ENCODE measurements around the gene GATAD2B.

Gene GATAD2B

DNA sequence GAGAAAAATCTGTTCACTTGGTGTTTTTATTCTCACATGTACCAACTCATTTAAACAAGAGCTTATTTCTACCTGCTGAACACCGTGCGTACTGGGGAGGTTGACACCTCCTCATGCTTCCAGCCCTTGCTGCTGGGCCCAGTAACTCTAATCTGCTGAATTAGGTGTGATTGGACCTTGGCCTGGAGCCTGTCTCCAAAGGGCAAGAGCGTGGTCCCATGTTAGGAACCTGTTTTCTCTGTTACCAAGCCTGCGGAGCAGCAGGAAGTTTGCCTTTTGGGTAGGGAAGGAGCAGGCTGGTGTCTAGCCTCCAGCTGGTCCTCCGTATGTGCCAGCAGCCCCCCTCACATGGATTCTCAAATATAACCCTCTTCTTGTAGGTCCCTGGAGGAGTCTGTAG lies 158.5 kb downstream of the GATAD2B start:
- in situ Hi-C loops (cut with MboI; ENCODE audit: low sequenced_read_pairs), result no loop called here

GRCh38 chr1:153763365-153764225 lies 159.2 kb downstream of the GATAD2B start:
- in situ Hi-C loops (cut with MboI; ENCODE audit: low sequenced_read_pairs), result no loop called here

DNA sequence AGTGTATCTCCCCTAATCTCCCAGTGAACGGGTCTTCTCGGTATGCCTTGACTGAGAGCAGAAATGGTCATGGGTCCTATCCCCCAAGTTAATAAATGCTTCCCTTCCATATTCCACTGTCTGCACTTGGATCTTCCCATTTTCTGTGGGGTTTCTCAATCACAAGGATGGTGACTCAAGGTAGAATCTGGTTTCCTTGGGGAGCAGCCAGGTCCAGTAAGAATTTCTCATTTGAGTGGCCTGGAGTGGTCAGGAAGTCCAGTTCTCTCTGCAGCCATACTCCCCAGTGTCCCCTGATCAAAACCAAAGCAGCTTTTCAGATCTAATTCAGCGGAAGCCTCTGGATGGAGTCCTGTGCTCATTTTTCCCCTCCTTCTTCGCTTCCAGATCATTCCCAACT lies 162.3 kb downstream of the GATAD2B start:
- in situ Hi-C loops (cut with MboI; ENCODE audit: low sequenced_read_pairs), result no loop called here
